SK-N-SH (cell line): ENCODE results near the gene ABCG5. TPM values are rescaled to one million over a fixed set of nuclear protein-coding genes. Genes with fewer than 3 reads are reported as not detected.

Experiments used
- CTCF ChIA-PET: fragments of 300-600, 350-600 bp; formaldehyde crosslinking; extraction: SDS; loops from one replicate; lab custom pipeline; 2021; lab: Yijun Ruan, JAX
- POLR2A ChIA-PET: fragments of 350-600 bp; sonication (Branson Sonifier 250); formaldehyde crosslinking; extraction: SDS; loops from one replicate; lab custom pipeline; 2020; ENCODE audit warnings: antibody characterized with exemption, inconsistent platforms; lab: Yijun Ruan, JAX
- DNase-seq: peaks from one replicate; pipeline ENCODE4 v3.0.0; 2012
- H2AFZ ChIP-seq: fragments of 200-600 bp; sonication (generic); 2 replicates; pipeline ENCODE4 v1.8.1; 2016; ENCODE audit warnings: antibody characterized with exemption, mild to moderate bottlenecking, low read depth
- H3F3A ChIP-seq: fragments of 200-600 bp; sonication (generic); replicated peaks from 2 replicates; pipeline ENCODE3; 2016; ENCODE audit warnings: antibody characterized with exemption, mild to moderate bottlenecking; ENCODE audit not compliant: insufficient read depth
- H3K27ac ChIP-seq, 2 experiments: fragments of 200-500 bp in 1 of 2; fragments of 200-600 bp in 1 of 2; sonication (Bioruptor generic) in 1 of 2; sonication (generic), shearing (Covaris generic) in 1 of 2; 2 replicates each; pipeline versions ENCODE4 v1.5.1 to v1.6.1; 2014 to 2016; ENCODE audit warnings: low read depth in 2 of 2, inconsistent platforms in 1 of 2, low read length in 1 of 2, mild to moderate bottlenecking in 1 of 2, mixed read lengths in 1 of 2
- H3K27me3 ChIP-seq: fragments of 200-600 bp; sonication (generic), shearing (Covaris generic); 2 replicates; pipeline ENCODE4 v1.6.1; 2016; ENCODE audit warnings: mixed run types; ENCODE audit not compliant: insufficient read depth
- H3K36me3 ChIP-seq, 2 experiments: fragments of 200-500 bp in 1 of 2; fragments of 200-600 bp in 1 of 2; sonication (Bioruptor generic) in 1 of 2; sonication (generic) in 1 of 2; replicated peaks in 1 of 2; 2 replicates each; pipeline versions ENCODE3 to v1.5.1; 2014 to 2016; ENCODE audit warnings: low read length in 1 of 2, mild to moderate bottlenecking in 1 of 2; ENCODE audit not compliant: insufficient read depth in 2 of 2, control insufficient read depth in 1 of 2
- H3K4me1 ChIP-seq, 2 experiments: fragments of 200-500 bp in 1 of 2; fragments of 200-600 bp in 1 of 2; sonication (Bioruptor generic) in 1 of 2; sonication (generic), shearing (Covaris generic) in 1 of 2; 2 replicates each; pipeline versions ENCODE4 v1.5.1 to v1.6.1; 2014 to 2016; ENCODE audit warnings: low read depth in 1 of 2, low read length in 1 of 2, mixed run types in 1 of 2; ENCODE audit not compliant: insufficient read depth in 2 of 2, control insufficient read depth in 1 of 2
- H3K4me2 ChIP-seq: fragments of 200-600 bp; sonication (generic), shearing (Covaris generic); 2 replicates; pipeline ENCODE4 v1.6.1; 2017; ENCODE audit warnings: mixed run types
- H3K4me3 ChIP-seq, 2 experiments: fragments of 200-500 bp in 1 of 2; fragments of 200-600 bp in 1 of 2; sonication (Bioruptor generic) in 1 of 2; sonication (generic), shearing (Covaris generic) in 1 of 2; 2 replicates each; pipeline versions ENCODE4 v1.5.1 to v1.8.1; 2014 to 2016; ENCODE audit warnings: low read depth in 2 of 2, inconsistent platforms in 1 of 2, low read length in 1 of 2, mild to moderate bottlenecking in 1 of 2, mixed read lengths in 1 of 2, moderate library complexity in 1 of 2
- H3K79me2 ChIP-seq: fragments of 200-600 bp; sonication (generic); 2 replicates; pipeline ENCODE4 v1.8.1; 2017; ENCODE audit warnings: mild to moderate bottlenecking; ENCODE audit not compliant: insufficient read depth
- H3K9ac ChIP-seq: fragments of 200-600 bp; sonication (generic); 2 replicates; pipeline ENCODE4 v1.6.1; 2017; ENCODE audit warnings: mixed run types
- H3K9me2 ChIP-seq: fragments of 200-600 bp; sonication (generic); 2 replicates; pipeline ENCODE4 v1.6.1; 2017; ENCODE audit warnings: mixed run types
- H3K9me3 ChIP-seq: fragments of 200-600 bp; sonication (generic); 2 replicates; pipeline ENCODE4 v1.6.1; 2017; ENCODE audit warnings: mixed run types, mild to moderate bottlenecking, moderate library complexity
- H4K20me1 ChIP-seq: fragments of 200-600 bp; sonication (generic); 2 replicates; pipeline ENCODE4 v1.6.1; 2017; ENCODE audit warnings: mild to moderate bottlenecking, mixed run types; ENCODE audit not compliant: insufficient read depth
- CHD2 ChIP-seq: fragments of 150-350 bp; IDR thresholded peaks from 2 replicates; pipeline ENCODE4 v1.6.1; 2018; ENCODE audit warnings: low read length; ENCODE audit not compliant: partially characterized antibody
- ELF1 ChIP-seq: IDR thresholded peaks from 2 replicates; pipeline ENCODE4 v1.4.0; 2012
- EZH2phosphoT487 ChIP-seq: fragments of 200-600 bp; sonication (generic); IDR thresholded peaks from 2 replicates; pipeline ENCODE4 v1.6.1; 2017; ENCODE audit warnings: low read depth, mixed run types, mild to moderate bottlenecking, antibody characterized with exemption, moderate library complexity, borderline replicate concordance
- FOSL2 ChIP-seq: IDR thresholded peaks from 2 replicates; pipeline ENCODE4 v1.4.0; 2012; ENCODE audit warnings: low read depth, mild to moderate bottlenecking, moderate library complexity, borderline replicate concordance
- FOXJ3 ChIP-seq: sonication (generic); formaldehyde crosslinking; IDR thresholded peaks from 2 replicates; pipeline ENCODE4 v1.5.1; 2020; ENCODE audit warnings: mild to moderate bottlenecking, missing genetic modification reagents
- GABPA ChIP-seq: IDR thresholded peaks from 2 replicates; pipeline ENCODE4 v1.4.0; 2012; ENCODE audit warnings: low read depth, mild to moderate bottlenecking
- GATA2 ChIP-seq: sonication (generic); formaldehyde crosslinking; IDR thresholded peaks from 2 replicates; pipeline ENCODE4 v1.5.0; 2020; ENCODE audit warnings: mild to moderate bottlenecking, missing genetic modification reagents
- JUND ChIP-seq: IDR thresholded peaks from 2 replicates; pipeline ENCODE4 v1.4.0; 2012
- MEF2A ChIP-seq: IDR thresholded peaks from 2 replicates; pipeline ENCODE4 v1.4.0; 2012; ENCODE audit warnings: low read depth, borderline replicate concordance
- NFIC ChIP-seq: IDR thresholded peaks from 2 replicates; pipeline ENCODE4 v1.4.0; 2012; ENCODE audit warnings: borderline replicate concordance
- NRF1 ChIP-seq: IDR thresholded peaks from 2 replicates; pipeline ENCODE4 v1.6.1; 2012; ENCODE audit warnings: low read depth, mild to moderate bottlenecking, low read length
- RAD21 ChIP-seq: IDR thresholded peaks from 2 replicates; pipeline ENCODE4 v1.6.1; 2012; ENCODE audit warnings: mild to moderate bottlenecking, low read length
- RCOR1 ChIP-seq: fragments of 150-350 bp; IDR thresholded peaks from 2 replicates; pipeline ENCODE4 v1.6.1; 2017; ENCODE audit warnings: antibody characterized with exemption, low read length
- RFX5 ChIP-seq: IDR thresholded peaks from 2 replicates; pipeline ENCODE4 v1.6.1; 2012; ENCODE audit warnings: mild to moderate bottlenecking, improper control_type of control experiment, low read length
- RXRA ChIP-seq: IDR thresholded peaks from 2 replicates; pipeline ENCODE4 v1.4.0; 2012; ENCODE audit warnings: low read depth, mild to moderate bottlenecking, borderline replicate concordance
- SMC3 ChIP-seq: IDR thresholded peaks from 2 replicates; pipeline ENCODE4 v1.6.1; 2012; ENCODE audit warnings: low read depth, low read length, improper control_type of control experiment
- TCF12 ChIP-seq: IDR thresholded peaks from 2 replicates; pipeline ENCODE4 v1.4.0; 2012
- TEAD4 ChIP-seq: IDR thresholded peaks from 2 replicates; pipeline ENCODE4 v1.4.0; 2012; ENCODE audit warnings: mild to moderate bottlenecking, borderline replicate concordance; ENCODE audit not compliant: insufficient read depth
- YY1 ChIP-seq: IDR thresholded peaks from 2 replicates; pipeline ENCODE4 v1.4.0; 2012; ENCODE audit warnings: low read depth, mild to moderate bottlenecking
- WGBS: methylation state at CpG from one replicate; pipeline ENCODE4 v1.1.6; 2017; ENCODE audit warnings: low lambda C conversion rate; 5-methylcytosine and 5-hydroxymethylcytosine counted together
- polyA plus RNA-seq, 3 experiments: library from polyadenylated mRNA; depleted of rRNA; stranded (reverse); fragments of >200 nt; gene quantifications; 2 replicates each; pipeline ENCODE4 v1.2.3, GENCODE V29; 2012
- TF ChIP-seq, protein P1 (sequence below): fragments of 150-350 bp; IDR thresholded peaks from 2 replicates; pipeline ENCODE4 v1.6.1; 2016; ENCODE audit warnings: mild to moderate bottlenecking, low read depth, low read length
- TF ChIP-seq, protein P2 (sequence below): fragments of 200-600 bp; sonication (generic); IDR thresholded peaks from 2 replicates; pipeline ENCODE4 v1.6.1; 2017; ENCODE audit warnings: antibody characterized with exemption, mild to moderate bottlenecking, moderate library complexity
- TF ChIP-seq, protein P3 (sequence below): IDR thresholded peaks from 2 replicates; pipeline ENCODE4 v1.6.1; 2012; ENCODE audit warnings: mild to moderate bottlenecking, low read depth, low read length, moderate library complexity

Gene ABCG5
- polyA plus RNA-seq, 1 of the 3 experiments (the other 2 are of a cell fraction) = not detected

DNA sequence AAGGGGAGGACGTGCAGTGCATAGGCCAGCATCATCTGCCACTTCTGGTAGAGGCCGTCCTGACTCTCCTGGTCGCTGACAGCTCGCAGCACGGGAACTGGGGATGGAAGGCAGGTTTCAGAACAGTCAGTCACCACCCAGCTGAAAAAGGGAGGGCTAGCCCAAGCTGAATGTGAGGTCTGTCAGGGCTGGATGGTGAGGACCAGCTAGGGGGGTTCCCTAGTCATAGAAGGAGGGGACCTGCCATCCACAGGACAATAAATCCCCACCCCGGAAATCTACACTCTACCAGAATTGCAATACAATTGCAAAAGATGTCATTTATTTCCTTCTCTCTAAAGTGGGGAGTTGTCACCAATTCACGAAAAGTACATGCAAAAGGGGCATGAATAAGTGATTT lies 15.8 kb downstream of the ABCG5 start (continued):
- TF ChIP-seq TCF12 (no peak), EZH2phosphoT487 (no peak), FOSL2 (no peak), CHD2 (no peak), RFX5 (no peak), RCOR1 (no peak), YY1 (no peak), GATA2 (CRISPR knock-in tag) (no peak), TEAD4 (no peak)
- TF ChIP-seq, protein P1, sequence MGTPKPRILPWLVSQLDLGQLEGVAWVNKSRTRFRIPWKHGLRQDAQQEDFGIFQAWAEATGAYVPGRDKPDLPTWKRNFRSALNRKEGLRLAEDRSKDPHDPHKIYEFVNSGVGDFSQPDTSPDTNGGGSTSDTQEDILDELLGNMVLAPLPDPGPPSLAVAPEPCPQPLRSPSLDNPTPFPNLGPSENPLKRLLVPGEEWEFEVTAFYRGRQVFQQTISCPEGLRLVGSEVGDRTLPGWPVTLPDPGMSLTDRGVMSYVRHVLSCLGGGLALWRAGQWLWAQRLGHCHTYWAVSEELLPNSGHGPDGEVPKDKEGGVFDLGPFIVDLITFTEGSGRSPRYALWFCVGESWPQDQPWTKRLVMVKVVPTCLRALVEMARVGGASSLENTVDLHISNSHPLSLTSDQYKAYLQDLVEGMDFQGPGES = no peak

DNA sequence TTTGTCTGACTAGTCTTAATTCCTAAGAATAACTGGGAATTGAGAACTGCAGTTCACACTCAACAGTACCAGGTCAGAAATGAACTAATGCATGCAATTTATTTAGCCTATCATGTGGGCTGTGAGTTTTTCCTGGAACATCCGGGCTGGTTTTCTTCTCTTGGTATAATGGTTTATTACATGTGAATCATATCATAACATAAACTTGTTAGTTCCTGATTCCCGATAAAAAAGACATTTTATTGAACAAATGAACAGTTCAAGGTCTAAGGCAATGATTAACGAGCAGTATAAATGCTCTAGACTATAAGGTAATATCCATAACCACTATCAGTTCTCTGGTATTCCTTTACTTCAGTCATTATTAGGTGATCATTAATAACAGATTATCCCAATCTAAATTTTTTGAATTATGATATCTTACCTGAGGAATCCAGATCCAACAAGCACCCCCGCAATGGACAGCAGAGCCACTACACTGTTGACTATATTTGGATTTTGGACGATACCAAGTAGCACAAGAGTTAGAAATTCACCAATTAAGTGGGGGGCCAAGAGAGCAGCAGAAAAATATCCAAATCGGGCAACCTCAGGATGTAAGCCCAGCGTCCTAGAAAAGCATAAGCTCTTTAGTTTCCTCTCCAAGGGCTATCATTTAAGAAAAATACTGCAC lies 19.0 kb downstream of the ABCG5 start:
- H3K4me1 ChIP-seq = no peaks in the 10 kb centered on the region
- POLR2A ChIA-PET = no interaction called here

More for the DNA sequence above, 19.0 kb downstream of the ABCG5 start:
- Histone ChIP-seq H3K27ac (no peak overlapping the region), H3K9ac (no peak overlapping the region), H3K4me3 (no peak overlapping the region), H3K9me2 (no peaks in the 10 kb centered on the region), H3K79me2 (no peaks in the 10 kb centered on the region), H3K4me2 (no peak overlapping the region), H4K20me1 (no peaks in the 10 kb centered on the region), H2AFZ (no peak overlapping the region), H3K27me3 (no peaks in the 10 kb centered on the region; the same call in 1 of the 2 replicates), H3K36me3 (no peaks in the 10 kb centered on the region), H3F3A (no peaks in the 10 kb centered on the region), H3K9me3 (no peaks in the 10 kb centered on the region)
- WGBS = 66% methylated on average over 7 of the region's 7 CpGs
- TF ChIP-seq MEF2A (no peak), JUND (no peak), SMC3 (no peak), YY1 (no peak), ELF1 (no peak), NRF1 (no peak), TCF12 (no peak), RAD21 (no peak), FOXJ3 (CRISPR knock-in tag) (no peak), RXRA (no peak), GABPA (no peak), FOSL2 (no peak), NFIC (no peak)
- TF ChIP-seq, protein P2, sequence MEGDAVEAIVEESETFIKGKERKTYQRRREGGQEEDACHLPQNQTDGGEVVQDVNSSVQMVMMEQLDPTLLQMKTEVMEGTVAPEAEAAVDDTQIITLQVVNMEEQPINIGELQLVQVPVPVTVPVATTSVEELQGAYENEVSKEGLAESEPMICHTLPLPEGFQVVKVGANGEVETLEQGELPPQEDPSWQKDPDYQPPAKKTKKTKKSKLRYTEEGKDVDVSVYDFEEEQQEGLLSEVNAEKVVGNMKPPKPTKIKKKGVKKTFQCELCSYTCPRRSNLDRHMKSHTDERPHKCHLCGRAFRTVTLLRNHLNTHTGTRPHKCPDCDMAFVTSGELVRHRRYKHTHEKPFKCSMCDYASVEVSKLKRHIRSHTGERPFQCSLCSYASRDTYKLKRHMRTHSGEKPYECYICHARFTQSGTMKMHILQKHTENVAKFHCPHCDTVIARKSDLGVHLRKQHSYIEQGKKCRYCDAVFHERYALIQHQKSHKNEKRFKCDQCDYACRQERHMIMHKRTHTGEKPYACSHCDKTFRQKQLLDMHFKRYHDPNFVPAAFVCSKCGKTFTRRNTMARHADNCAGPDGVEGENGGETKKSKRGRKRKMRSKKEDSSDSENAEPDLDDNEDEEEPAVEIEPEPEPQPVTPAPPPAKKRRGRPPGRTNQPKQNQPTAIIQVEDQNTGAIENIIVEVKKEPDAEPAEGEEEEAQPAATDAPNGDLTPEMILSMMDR = no peak
- TF ChIP-seq, protein P3, sequence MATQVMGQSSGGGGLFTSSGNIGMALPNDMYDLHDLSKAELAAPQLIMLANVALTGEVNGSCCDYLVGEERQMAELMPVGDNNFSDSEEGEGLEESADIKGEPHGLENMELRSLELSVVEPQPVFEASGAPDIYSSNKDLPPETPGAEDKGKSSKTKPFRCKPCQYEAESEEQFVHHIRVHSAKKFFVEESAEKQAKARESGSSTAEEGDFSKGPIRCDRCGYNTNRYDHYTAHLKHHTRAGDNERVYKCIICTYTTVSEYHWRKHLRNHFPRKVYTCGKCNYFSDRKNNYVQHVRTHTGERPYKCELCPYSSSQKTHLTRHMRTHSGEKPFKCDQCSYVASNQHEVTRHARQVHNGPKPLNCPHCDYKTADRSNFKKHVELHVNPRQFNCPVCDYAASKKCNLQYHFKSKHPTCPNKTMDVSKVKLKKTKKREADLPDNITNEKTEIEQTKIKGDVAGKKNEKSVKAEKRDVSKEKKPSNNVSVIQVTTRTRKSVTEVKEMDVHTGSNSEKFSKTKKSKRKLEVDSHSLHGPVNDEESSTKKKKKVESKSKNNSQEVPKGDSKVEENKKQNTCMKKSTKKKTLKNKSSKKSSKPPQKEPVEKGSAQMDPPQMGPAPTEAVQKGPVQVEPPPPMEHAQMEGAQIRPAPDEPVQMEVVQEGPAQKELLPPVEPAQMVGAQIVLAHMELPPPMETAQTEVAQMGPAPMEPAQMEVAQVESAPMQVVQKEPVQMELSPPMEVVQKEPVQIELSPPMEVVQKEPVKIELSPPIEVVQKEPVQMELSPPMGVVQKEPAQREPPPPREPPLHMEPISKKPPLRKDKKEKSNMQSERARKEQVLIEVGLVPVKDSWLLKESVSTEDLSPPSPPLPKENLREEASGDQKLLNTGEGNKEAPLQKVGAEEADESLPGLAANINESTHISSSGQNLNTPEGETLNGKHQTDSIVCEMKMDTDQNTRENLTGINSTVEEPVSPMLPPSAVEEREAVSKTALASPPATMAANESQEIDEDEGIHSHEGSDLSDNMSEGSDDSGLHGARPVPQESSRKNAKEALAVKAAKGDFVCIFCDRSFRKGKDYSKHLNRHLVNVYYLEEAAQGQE = no peak
- CTCF ChIA-PET = interaction anchor here (0.8 kb wide), 1 partner anchor 10 kb away, joined by 3 read pairs; no protein-coding TSS in a partner anchor
- no peak for DNase-seq
